ENCODE measurements around the gene SCMH1. TPM values are rescaled to one million over a fixed set of nuclear protein-coding genes. Genes with fewer than 3 reads are reported as not detected.

The SCMH1 gene
- total RNA-seq, 1 experiment from 2014 or later, result 25.9 TPM

DNA sequence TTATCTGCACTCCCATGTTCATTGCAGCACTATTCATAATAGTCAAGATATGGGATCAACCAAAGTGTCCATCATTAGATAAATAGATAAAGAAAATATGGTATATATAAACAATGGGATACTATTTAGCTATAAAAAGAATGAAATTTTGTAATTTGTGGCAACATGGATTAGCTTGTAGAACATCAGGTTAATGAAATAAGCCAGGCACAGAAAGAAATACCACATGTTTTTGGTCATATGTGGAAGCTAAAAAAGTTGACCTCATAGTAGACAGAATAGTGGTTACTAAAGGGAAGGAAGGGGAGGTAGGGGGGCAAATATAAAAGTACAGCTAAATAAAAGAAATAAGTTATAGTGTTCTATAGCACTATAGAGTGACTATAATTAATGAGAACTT, 68.5 kb downstream of the SCMH1 start:
- Mint-ChIP-seq H3K4me1 (ENCODE audit: low read depth, unreplicated experiment) (no peaks in the 10 kb centered on the region), H3K4me3 (ENCODE audit: low read depth, unreplicated experiment) (no peak overlapping the region), H3K9me3 (ENCODE audit: low read depth, unreplicated experiment) (peaks cover 20% of the 10 kb centered on the region), H3K27ac (ENCODE audit: unreplicated experiment) (no peak overlapping the region), H3K36me3 (ENCODE audit: insufficient read depth, unreplicated experiment) (no peaks in the 10 kb centered on the region), H3K27me3 (ENCODE audit: unreplicated experiment) (no peaks in the 10 kb centered on the region)
- DNase-seq, result no peak
- no TSS peak for BruUV-seq (replicated peaks)
- CTCF ChIA-PET, result no interaction called here
- intact Hi-C loops (cut with micrococcal nuclease; ENCODE audit: unreplicated experiment), result no loop called here
- TF ChIP-seq, protein P1, sequence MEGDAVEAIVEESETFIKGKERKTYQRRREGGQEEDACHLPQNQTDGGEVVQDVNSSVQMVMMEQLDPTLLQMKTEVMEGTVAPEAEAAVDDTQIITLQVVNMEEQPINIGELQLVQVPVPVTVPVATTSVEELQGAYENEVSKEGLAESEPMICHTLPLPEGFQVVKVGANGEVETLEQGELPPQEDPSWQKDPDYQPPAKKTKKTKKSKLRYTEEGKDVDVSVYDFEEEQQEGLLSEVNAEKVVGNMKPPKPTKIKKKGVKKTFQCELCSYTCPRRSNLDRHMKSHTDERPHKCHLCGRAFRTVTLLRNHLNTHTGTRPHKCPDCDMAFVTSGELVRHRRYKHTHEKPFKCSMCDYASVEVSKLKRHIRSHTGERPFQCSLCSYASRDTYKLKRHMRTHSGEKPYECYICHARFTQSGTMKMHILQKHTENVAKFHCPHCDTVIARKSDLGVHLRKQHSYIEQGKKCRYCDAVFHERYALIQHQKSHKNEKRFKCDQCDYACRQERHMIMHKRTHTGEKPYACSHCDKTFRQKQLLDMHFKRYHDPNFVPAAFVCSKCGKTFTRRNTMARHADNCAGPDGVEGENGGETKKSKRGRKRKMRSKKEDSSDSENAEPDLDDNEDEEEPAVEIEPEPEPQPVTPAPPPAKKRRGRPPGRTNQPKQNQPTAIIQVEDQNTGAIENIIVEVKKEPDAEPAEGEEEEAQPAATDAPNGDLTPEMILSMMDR (IDR thresholded peaks at IDR 0.05; ENCODE audit: unreplicated experiment), result no peak

DNA sequence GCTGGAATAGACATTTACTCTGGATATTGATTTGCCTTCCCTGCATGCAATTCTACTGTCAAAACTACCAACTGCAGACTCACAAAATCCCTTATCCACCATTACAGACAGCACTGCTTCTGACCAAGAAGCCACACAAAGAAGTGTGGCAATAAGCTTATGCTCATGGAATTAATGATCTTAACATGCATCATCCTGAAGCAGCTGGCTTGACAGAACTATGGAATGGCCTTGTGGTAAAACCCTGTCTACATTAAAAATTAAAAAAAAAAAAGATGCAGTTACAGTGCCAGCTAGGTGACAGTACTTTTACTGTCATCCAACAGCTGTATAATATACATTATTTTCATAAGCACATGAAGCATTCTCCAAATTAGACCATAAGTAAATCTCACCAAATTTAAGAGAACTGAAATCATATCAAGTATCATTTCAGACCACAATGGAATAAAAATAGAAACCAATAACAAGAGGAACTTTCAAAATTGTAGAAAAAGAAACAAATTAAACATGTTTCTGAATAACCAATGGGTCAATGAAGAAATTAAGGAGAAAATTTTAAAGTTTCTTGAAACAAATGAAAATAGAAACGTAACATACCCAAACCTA, 70.7 kb downstream of the SCMH1 start:
- Mint-ChIP-seq H3K36me3 (ENCODE audit: insufficient read depth, unreplicated experiment) (no peaks in the 10 kb centered on the region), H3K4me1 (ENCODE audit: low read depth, unreplicated experiment) (no peaks in the 10 kb centered on the region), H3K4me3 (ENCODE audit: low read depth, unreplicated experiment) (no peak overlapping the region), H3K27me3 (ENCODE audit: unreplicated experiment) (no peaks in the 10 kb centered on the region), H3K9me3 (ENCODE audit: low read depth, unreplicated experiment) (peaks cover 24% of the 10 kb centered on the region), H3K27ac (ENCODE audit: unreplicated experiment) (no peak overlapping the region)
- TF ChIP-seq, protein P1 (IDR thresholded peaks at IDR 0.05; ENCODE audit: unreplicated experiment), result no peak
- no TSS peak for BruUV-seq (replicated peaks)
- no peak for DNase-seq
- intact Hi-C loops (cut with micrococcal nuclease; ENCODE audit: unreplicated experiment), result no loop called here
- CTCF ChIA-PET, result no interaction called here

DNA sequence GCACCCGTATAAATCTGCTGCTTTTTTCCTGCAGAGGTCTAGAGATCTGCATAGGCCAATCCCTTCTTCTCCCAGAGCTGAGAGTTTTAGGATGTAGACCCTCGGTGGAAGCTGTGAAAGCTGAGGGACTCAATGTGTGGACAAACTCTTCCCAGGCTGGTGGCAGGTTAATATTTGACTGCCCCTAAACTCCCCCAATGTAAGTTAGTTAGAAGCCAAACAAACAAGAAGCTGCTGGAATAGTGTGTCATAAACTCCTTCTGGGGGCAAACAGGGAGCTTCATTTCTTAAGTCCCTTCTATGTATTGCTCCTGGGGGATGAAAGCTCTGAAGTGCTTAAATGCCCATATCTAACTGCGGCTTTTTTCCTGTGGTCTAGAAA, 72.3 kb downstream of the SCMH1 start:
- Mint-ChIP-seq H3K27me3 (ENCODE audit: unreplicated experiment) (no peaks in the 10 kb centered on the region), H3K4me1 (ENCODE audit: low read depth, unreplicated experiment) (no peaks in the 10 kb centered on the region), H3K36me3 (ENCODE audit: insufficient read depth, unreplicated experiment) (no peaks in the 10 kb centered on the region), H3K4me3 (ENCODE audit: low read depth, unreplicated experiment) (no peak overlapping the region), H3K9me3 (ENCODE audit: low read depth, unreplicated experiment) (peaks cover 17% of the 10 kb centered on the region), H3K27ac (ENCODE audit: unreplicated experiment) (no peak overlapping the region)
- CTCF ChIA-PET, result no interaction called here
- intact Hi-C loops (cut with micrococcal nuclease; ENCODE audit: unreplicated experiment), result no loop called here
- BruUV-seq (replicated peaks), result no TSS peak
- TF ChIP-seq, protein P1 (IDR thresholded peaks at IDR 0.05; ENCODE audit: unreplicated experiment), result no peak
- no peak for DNase-seq

GRCh38 chr1:41169066-41169798, 72.9 kb downstream of the SCMH1 start:
- H3K27me3 Mint-ChIP-seq (ENCODE audit: unreplicated experiment), result no peaks in the 10 kb centered on the region
- no peak for DNase-seq
- H3K36me3 Mint-ChIP-seq (ENCODE audit: insufficient read depth, unreplicated experiment), result no peaks in the 10 kb centered on the region
- no TSS peak for BruUV-seq (replicated peaks)
- H3K9me3 Mint-ChIP-seq (ENCODE audit: low read depth, unreplicated experiment), result peaks cover 17% of the 10 kb centered on the region
- no peak overlapping the region for H3K27ac Mint-ChIP-seq (ENCODE audit: unreplicated experiment)
- H3K4me1 Mint-ChIP-seq (ENCODE audit: low read depth, unreplicated experiment), result no peaks in the 10 kb centered on the region
- H3K4me3 Mint-ChIP-seq (ENCODE audit: low read depth, unreplicated experiment), result no peak overlapping the region
- intact Hi-C loops (cut with micrococcal nuclease; ENCODE audit: unreplicated experiment), result no loop called here
- TF ChIP-seq, protein P1 (IDR thresholded peaks at IDR 0.05; ENCODE audit: unreplicated experiment), result no peak
- CTCF ChIA-PET, result no interaction called here
